ENCODE data around the gene LMNTD2.
"Not testable (repeated sequence)": the region's sequence is repeated elsewhere in the genome, so short reads cannot be mapped to it uniquely, and the experiment has no call there.

GRCh38 chr11:516918-517685 lies 43.4 kb downstream of the LMNTD2 start:
- TF ChIP-seq CTCF (IDR thresholded peaks at IDR 0.05; ENCODE audit: poor library complexity); EZH2 (IDR thresholded peaks at IDR 0.05; ENCODE audit: borderline replicate concordance); EZH2phosphoT487 (IDR thresholded peaks at IDR 0.05; ENCODE audit: low read depth, severe bottlenecking, unreplicated experiment): not testable (repeated sequence)
